Choroid plexus epithelial cell (primary cell): ENCODE measurements around the gene INSIG2.

Source experiments
- DNase-seq: peaks from one replicate; pipeline ENCODE4 v3.0.0-alpha.2; 2010; ENCODE audit warnings: low read depth
- H3K4me3 ChIP-seq: 2 replicates; pipeline ENCODE4 v1.5.1; 2011; ENCODE audit warnings: low read depth, mild to moderate bottlenecking, control low read depth, low read length, moderate library complexity
- CTCF ChIP-seq: conservative IDR thresholded peaks from 2 replicates; pipeline ENCODE4 v1.5.1; 2011; ENCODE audit warnings: low read depth, mild to moderate bottlenecking, control low read depth, inconsistent platforms, low read length, moderate library complexity

INSIG2 gene

GRCh38 chr2:118098307-118099030, 10.2 kb downstream of the INSIG2 start:
- TF ChIP-seq CTCF: no peak
- DNase-seq: no peak
- no peak overlapping the region for H3K4me3 ChIP-seq

- DNase-seq: no peak
- H3K4me3 ChIP-seq: no peak overlapping the region
- TF ChIP-seq CTCF: no peak
These were observed 14.3 kb downstream of the INSIG2 start for GRCh38 chr2:118102433-118103082.

GRCh38 chr2:118103951-118104940, 16.0 kb downstream of the INSIG2 start:
- no peak for DNase-seq
- H3K4me3 ChIP-seq: no peak overlapping the region
- TF ChIP-seq CTCF: no peak

- no peak for DNase-seq
- H3K4me3 ChIP-seq: no peak overlapping the region
These were observed 17.2 kb downstream of the INSIG2 start for GRCh38 chr2:118105497-118105896.

GRCh38 chr2:118106926-118107325, 18.7 kb downstream of the INSIG2 start:
- H3K4me3 ChIP-seq: no peak overlapping the region
- TF ChIP-seq CTCF: no peak

More at GRCh38 chr2:118105497-118105896, 17.2 kb downstream of the INSIG2 start:
- no peak for TF ChIP-seq CTCF

GRCh38 chr2:118110310-118110709, 22.0 kb downstream of the INSIG2 start:
- no peak overlapping the region for H3K4me3 ChIP-seq
- no peak for TF ChIP-seq CTCF
- DNase-seq: no peak

More at GRCh38 chr2:118106926-118107325, 18.7 kb downstream of the INSIG2 start:
- no peak for DNase-seq
